ENCODE data around the gene HUNK.

The HUNK gene

GRCh38 chr21:31837618-31838390 is 35.0 kb upstream of the HUNK start:
- no peak for TF ChIP-seq TAF1 (IDR thresholded peaks at IDR 0.05; ENCODE audit: borderline replicate concordance, insufficient read depth, low read length)
- no peak for TF ChIP-seq POLR2AphosphoS5 (IDR thresholded peaks at IDR 0.05; ENCODE audit: low read depth, low read length)
- no peak for TF ChIP-seq FOXP2 (optimal IDR thresholded peaks at IDR 0.05; ENCODE audit: borderline replicate concordance, extremely low read depth, extremely low read length, insufficient read depth)
- TF ChIP-seq, protein P1, sequence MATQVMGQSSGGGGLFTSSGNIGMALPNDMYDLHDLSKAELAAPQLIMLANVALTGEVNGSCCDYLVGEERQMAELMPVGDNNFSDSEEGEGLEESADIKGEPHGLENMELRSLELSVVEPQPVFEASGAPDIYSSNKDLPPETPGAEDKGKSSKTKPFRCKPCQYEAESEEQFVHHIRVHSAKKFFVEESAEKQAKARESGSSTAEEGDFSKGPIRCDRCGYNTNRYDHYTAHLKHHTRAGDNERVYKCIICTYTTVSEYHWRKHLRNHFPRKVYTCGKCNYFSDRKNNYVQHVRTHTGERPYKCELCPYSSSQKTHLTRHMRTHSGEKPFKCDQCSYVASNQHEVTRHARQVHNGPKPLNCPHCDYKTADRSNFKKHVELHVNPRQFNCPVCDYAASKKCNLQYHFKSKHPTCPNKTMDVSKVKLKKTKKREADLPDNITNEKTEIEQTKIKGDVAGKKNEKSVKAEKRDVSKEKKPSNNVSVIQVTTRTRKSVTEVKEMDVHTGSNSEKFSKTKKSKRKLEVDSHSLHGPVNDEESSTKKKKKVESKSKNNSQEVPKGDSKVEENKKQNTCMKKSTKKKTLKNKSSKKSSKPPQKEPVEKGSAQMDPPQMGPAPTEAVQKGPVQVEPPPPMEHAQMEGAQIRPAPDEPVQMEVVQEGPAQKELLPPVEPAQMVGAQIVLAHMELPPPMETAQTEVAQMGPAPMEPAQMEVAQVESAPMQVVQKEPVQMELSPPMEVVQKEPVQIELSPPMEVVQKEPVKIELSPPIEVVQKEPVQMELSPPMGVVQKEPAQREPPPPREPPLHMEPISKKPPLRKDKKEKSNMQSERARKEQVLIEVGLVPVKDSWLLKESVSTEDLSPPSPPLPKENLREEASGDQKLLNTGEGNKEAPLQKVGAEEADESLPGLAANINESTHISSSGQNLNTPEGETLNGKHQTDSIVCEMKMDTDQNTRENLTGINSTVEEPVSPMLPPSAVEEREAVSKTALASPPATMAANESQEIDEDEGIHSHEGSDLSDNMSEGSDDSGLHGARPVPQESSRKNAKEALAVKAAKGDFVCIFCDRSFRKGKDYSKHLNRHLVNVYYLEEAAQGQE (IDR thresholded peaks at IDR 0.05; ENCODE audit: insufficient read depth in 1 of 2, low read depth in 2 of 2, low read length in 2 of 2): no peak
- TF ChIP-seq SIN3A (IDR thresholded peaks at IDR 0.05; ENCODE audit: borderline replicate concordance, insufficient read depth, low read length): no peak

DNA sequence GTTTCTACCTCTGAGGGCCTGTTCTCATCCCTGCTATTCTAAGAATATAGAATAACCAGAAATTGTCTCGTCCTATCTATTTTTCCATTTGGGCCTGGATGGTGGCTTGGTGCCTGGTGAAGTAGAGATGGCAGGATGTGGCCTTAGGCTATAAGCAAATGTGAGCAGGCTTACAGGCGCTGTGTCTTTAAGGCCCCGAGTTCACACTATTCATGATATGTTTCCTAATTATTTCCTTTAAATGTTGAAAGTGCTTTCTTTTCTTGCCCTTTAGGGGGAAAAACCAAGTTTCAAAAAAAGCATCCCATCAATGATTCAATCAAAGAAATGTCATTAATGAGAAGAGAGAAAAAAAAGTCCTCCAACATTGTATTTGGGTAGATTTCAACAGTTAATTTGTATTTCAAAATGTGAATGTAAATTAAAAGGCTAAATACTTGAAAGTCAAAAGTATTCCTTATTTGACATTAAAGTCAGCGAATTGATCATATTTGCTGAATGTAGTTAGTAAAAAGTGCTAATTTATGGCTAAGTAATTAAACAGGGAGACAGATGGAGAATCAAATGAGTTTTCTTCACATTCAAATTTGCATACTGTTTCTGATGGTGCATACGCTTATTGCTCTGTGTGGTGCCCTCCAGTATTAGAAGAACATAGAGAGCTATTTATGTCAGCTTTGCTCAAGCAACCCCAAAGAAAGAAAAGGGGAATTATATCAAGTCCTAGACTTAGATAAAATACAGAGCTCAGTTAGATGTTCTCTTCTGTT is 34.0 kb upstream of the HUNK start:
- TF ChIP-seq TAF1 (IDR thresholded peaks at IDR 0.05; ENCODE audit: borderline replicate concordance, insufficient read depth, low read length) (no peak), FOXP2 (optimal IDR thresholded peaks at IDR 0.05; ENCODE audit: borderline replicate concordance, extremely low read depth, extremely low read length, insufficient read depth) (no peak), SIN3A (IDR thresholded peaks at IDR 0.05; ENCODE audit: borderline replicate concordance, insufficient read depth, low read length) (no peak), POLR2AphosphoS5 (IDR thresholded peaks at IDR 0.05; ENCODE audit: low read depth, low read length) (no peak)
- TF ChIP-seq, protein P1 (IDR thresholded peaks at IDR 0.05; ENCODE audit: insufficient read depth in 1 of 2, low read depth in 2 of 2, low read length in 2 of 2): no peak

DNA sequence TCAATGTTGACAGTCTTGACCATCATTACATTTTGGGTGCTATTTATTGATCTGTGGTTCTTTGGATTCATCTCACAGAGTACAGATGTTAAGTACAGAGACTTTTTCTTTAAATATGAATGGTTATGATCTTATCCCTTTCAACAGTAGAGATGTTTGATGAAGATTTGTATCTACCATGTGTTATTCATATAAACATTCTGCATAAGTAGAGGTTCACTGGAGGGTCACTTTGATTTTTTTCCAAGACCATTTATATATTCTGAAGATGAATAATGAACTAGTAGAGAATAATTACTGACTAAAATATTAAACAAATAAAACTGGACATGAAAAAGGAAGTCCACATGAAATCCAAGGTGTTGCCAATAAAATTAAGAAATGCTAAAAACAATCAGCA is 28.6 kb upstream of the HUNK start:
- TF ChIP-seq TAF1 (IDR thresholded peaks at IDR 0.05; ENCODE audit: borderline replicate concordance, insufficient read depth, low read length): no peak
- TF ChIP-seq, protein P1 (IDR thresholded peaks at IDR 0.05; ENCODE audit: insufficient read depth in 1 of 2, low read depth in 2 of 2, low read length in 2 of 2): no peak
- TF ChIP-seq SIN3A (IDR thresholded peaks at IDR 0.05; ENCODE audit: borderline replicate concordance, insufficient read depth, low read length): no peak
- no peak for TF ChIP-seq POLR2AphosphoS5 (IDR thresholded peaks at IDR 0.05; ENCODE audit: low read depth, low read length)
- no peak for TF ChIP-seq FOXP2 (optimal IDR thresholded peaks at IDR 0.05; ENCODE audit: borderline replicate concordance, extremely low read depth, extremely low read length, insufficient read depth)

DNA sequence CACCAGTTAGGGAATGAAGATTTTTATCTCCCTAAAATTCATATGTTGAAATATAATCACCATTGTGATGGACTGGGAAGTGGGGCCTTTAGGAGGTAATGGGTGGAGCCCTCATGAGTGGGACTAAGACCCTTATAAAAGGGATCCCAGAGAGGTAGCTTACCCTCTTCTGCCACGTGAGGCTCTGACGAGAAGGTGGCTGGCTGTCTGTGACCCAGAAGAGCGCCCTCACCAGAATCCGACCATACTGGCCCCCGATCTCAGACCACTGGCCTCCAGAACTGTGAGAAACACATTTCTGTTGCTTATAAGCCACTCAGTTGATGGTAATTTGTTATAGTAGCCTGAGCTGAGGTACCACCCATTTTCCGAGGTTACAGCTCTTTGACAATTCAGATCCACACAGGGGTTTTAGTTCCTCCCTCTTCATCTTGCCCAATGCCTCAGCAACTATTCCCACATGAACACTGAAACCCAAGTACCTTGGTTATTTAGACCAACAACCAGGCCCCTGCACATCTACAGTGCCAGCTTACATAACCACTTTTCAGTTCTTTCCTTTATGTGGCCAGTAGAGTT is 27.6 kb upstream of the HUNK start:
- TF ChIP-seq SIN3A (IDR thresholded peaks at IDR 0.05; ENCODE audit: borderline replicate concordance, insufficient read depth, low read length) (no peak), POLR2AphosphoS5 (IDR thresholded peaks at IDR 0.05; ENCODE audit: low read depth, low read length) (no peak), TAF1 (IDR thresholded peaks at IDR 0.05; ENCODE audit: borderline replicate concordance, insufficient read depth, low read length) (no peak), FOXP2 (optimal IDR thresholded peaks at IDR 0.05; ENCODE audit: borderline replicate concordance, extremely low read depth, extremely low read length, insufficient read depth) (no peak)
- TF ChIP-seq, protein P1 (IDR thresholded peaks at IDR 0.05; ENCODE audit: insufficient read depth in 1 of 2, low read depth in 2 of 2, low read length in 2 of 2): no peak
